ENCODE measurements around the gene CCDC14.
"Not testable (repeated sequence)": the region's sequence is repeated elsewhere in the genome, so short reads cannot be mapped to it uniquely, and the experiment has no call there.

Gene CCDC14, protein sequence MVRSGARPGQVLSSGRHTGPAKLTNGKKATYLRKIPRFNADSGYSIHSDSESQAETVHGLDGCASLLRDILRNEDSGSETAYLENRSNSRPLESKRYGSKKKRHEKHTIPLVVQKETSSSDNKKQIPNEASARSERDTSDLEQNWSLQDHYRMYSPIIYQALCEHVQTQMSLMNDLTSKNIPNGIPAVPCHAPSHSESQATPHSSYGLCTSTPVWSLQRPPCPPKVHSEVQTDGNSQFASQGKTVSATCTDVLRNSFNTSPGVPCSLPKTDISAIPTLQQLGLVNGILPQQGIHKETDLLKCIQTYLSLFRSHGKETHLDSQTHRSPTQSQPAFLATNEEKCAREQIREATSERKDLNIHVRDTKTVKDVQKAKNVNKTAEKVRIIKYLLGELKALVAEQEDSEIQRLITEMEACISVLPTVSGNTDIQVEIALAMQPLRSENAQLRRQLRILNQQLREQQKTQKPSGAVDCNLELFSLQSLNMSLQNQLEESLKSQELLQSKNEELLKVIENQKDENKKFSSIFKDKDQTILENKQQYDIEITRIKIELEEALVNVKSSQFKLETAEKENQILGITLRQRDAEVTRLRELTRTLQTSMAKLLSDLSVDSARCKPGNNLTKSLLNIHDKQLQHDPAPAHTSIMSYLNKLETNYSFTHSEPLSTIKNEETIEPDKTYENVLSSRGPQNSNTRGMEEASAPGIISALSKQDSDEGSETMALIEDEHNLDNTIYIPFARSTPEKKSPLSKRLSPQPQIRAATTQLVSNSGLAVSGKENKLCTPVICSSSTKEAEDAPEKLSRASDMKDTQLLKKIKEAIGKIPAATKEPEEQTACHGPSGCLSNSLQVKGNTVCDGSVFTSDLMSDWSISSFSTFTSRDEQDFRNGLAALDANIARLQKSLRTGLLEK

DNA sequence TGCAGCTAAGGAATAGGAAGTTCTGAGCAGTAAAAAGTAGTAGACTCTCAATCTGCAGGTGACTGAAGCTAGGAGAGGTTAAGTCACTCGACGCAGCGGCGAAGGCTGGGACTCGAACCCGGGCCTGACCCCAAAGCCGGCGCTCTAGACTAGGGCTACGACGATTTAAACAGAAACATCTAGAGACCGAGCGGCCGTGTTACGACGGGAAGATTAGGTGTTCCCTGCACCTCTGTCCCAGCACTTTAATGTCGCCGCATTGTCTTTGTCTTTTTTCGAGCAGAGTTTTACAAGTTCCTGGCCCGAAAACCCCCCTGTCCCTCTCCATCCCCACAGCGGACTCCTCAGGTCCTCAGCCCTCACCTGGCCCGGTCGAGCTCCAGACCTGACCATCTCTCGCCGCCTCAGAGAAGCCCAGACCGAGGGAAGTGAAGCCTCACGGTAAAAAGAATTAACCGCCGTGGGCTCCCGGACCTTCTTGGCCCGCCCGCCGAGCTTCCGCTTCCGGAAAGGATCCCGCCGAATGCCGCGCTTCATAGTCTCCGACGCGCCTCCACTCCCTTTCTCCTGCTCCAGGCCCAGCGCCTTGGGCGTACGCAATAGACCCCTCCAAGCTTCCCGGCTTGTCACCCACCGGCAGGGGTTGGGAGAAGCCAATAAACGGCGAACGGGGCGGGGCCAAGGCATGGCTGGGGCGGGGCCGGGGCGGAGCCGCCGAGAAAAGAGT lies at the start of gene CCDC14:
CCDC14 (minus strand) TSS at position 449 of the 727 bp plus-strand sequence; CDS start at position 393, 56 bp downstream.
- DNase-seq (ENCODE audit: low read depth) = peak; percentile 97

DNA sequence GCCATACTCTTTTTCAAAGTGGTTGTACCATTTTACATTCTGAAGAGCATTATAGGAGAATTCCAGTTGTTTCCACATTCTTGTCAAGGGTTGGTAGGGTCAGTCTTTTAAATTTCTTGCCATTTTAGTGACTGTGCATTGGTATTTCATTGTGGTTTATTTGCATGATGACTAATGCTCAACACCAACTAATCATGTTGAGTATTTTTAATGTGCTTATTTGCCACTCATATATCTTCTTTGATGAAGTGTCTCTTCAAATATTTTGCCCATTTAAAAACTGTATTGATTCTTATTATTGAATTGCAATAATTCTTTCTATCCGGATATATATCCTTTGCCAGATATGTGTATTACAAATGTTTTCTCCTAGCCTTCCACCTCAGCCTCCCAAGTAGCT lies 47.3 kb upstream of the CCDC14 start:
- DNase-seq (ENCODE audit: low read depth) = not testable (repeated sequence)

DNA sequence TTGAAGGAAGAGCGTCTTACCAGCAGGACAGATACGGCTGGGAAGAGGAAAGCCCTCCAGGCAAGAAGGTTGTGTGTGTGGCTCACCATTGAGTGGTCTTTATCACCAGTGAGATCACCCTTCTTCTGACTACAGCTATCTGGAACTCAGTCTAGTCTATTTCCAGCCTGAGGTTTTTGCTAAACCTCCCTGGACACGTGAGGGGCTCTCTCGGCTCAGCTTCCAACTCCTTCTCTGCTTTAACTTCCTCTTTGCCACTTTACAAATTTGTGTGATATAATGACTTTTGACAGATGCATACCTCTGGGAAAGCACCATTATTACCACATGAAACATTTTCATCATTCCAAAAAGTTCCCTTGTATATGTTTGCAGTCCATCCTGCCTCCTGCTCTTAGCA lies 46.2 kb upstream of the CCDC14 start:
- DNase-seq (ENCODE audit: low read depth) = peak; percentile 16

DNA sequence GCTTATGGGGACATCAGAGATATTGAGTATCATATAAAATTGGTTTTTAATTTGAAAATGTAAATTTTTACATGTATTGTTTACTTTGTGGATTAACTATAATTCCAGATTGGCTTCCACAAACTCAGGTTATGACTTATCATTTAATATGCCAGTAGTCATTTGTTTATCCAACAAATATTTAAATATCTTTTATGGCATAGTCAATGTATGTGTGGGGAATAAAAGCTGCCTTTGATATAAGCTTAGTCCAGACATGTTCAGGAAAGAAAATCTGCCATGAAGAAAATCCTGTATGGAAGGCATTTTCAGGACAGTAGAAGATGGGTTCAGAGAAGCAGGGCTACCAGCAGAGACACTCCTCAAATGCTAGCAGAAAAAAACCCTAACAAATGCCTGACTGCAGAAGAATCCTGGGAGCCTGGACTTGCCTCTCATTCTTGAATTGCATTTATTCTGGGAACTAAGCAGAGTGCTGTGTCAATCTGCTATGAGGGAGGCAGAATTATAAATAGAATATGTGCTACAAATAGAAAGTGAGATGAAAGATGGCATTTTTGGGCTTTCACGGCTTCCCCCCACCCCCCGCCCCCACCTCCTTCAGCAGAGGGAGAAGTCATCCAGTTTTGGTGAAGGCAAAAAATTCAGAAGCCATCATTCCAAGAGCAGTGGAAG lies 41.5 kb upstream of the CCDC14 start:
- not testable (repeated sequence) for DNase-seq (ENCODE audit: low read depth)

DNA sequence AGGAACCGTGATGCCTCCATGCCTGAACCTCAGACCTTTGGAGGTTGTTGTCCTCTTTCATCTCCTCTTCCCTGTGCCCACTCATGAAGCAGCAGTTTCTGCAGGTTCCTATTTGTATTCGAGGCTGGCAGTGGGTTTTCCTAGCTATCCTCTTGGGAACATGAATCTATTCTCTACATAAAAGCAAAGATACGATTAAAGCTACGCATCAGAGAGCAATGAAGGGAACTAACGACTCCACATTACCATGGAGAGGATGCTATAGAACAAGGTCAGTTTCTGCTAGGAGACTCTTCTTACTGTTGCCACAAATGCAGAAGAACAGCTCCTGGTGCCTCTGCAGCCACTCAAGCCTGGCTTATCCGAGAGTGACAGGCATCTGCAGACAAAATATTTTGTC lies 40.3 kb upstream of the CCDC14 start:
- not testable (repeated sequence) for DNase-seq (ENCODE audit: low read depth)

DNA sequence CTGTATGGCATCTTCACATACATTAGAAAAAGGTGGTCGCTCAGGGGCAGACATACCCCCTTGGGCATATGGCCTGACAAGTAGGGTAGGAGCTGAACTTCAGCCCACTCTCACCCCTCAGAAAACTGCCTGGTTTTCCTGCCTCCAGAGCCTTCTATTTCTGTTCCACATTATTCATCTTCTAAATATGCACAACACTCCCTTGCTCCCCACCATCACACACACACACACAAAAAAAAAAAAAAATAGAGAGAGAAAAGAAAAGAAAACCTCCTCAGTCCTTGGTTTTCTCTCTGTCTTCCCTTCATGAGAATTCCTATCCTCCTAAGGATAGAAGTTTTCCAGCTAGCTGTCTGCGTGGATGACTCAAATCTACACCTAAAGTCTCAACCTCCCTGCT lies 36.5 kb upstream of the CCDC14 start:
- no peak for DNase-seq (ENCODE audit: low read depth)

DNA sequence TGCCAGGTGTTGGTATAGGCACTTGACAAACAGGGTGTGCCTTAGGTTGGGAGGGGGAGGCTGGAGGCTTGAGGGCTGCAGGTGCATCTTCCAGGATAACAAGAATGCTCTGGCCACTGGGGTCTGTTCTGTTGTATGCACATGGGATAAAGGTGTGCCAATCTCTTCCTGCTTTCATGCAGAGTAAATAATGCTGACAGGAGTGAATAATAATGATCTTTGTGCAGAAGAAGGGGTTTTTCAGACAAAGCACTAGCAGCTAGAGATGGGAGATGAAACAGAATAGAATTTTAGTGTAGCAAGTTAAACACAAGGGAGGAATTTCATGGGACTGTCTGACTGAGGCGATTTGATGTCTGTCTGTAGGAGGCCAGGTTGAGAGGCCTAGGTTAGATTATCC lies 32.8 kb upstream of the CCDC14 start:
- no peak for DNase-seq (ENCODE audit: low read depth)

DNA sequence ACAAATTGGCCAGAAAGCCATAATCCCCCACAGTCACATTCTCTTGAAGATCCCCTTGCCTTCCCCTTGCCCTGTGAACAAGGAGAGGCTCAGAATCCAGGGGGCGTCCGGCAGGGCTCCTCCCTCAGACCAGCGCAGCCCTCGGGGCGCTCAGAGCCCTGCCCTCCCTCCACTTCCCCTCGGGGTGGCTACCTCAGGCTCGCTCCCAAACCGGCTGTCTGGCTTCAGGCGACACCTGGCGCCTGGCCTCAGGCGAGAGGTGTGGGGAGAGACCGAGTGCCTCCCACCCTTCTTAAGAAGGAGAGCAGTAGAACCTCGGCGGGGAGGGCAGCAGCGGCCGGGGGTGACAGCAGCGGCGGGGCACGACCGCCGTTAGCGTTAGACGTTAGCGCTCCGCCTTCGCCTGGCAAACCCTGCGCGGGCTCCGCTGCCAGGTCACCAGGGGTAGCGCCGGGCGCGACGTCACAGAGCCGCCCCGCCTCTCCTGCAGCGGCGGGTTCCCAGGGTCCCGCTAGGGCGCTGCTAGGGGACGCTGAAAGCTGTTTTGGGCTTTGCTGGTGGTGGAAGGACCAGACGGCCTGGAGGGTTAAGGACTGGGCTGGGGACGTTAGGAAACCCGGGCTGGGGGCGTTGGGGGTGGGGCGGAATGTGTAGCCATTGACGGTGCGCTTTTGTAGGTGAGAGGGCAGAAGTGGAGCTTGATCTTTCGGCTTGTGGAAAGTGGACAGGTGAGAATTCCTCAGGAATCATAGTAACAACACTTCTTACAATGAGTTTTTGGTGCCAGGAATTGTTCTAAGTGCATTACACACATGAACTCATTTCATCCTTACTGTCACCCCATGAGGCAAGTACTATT lies 30.9 kb upstream of the CCDC14 start, which contains the start of gene ROPN1:
ROPN1 (minus strand) TSS at position 395 of the 859 bp plus-strand sequence. CDS start 11,643 bp downstream, outside the sequence.
- DNase-seq (ENCODE audit: low read depth) = not testable (repeated sequence)

DNA sequence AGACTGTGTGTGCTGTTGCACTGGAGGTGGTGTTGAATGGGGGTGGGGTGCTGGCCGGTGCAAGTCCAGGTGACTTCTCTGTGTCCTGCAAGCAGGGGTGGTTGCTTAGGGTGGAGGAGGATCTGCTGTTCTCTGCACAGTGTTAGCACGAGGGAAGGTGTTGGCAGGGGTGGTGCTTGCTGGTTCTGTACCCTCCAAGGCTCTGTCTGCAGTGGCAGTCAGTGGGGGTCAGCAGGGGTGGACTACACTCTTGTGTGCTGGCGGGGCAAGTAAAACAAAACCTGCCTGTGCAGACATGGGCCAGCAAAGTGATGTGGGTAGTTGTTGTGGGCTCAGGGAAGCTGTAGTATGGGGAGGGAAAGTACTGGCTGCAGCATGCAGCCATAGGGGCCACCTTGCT lies 25.4 kb upstream of the CCDC14 start:
- no peak for DNase-seq (ENCODE audit: low read depth)

DNA sequence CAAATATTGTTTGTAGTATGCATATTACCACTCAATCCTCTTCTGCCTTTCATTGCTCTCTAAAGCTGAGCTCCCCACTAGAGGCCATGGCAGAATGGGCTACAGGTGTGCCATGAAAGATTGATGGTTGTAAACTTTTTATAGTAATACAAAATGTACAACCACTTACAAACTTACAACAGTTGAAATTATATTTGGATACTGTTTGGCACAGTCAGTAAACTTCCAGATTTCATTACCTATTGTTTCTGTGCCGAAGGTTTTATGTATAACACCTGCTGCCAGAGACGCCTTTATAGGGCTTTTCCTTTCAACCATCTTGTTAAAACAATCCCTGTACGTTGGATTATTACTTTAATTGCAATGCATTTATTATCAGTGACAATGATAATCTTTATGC lies 23.9 kb upstream of the CCDC14 start:
- DNase-seq (ENCODE audit: low read depth) = no peak

DNA sequence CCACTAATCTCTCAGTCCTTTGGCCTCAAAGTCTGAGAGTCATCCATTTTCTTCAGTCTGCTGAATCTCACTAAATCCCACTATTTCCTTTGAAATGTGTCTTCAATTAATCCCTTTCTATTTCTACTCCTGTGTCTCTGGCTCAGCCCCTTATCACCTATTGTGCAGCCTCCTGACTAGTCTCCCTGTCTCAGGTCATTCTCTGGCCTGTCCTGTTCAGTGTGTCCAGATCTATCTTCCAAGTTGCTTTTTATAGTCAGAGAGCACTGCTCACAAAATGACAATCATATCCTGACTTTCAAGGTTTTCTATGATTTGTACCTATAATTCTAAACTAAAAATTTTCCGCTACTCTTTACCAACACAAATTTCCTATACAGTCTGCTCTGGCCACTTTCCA lies 23.3 kb upstream of the CCDC14 start:
- DNase-seq (ENCODE audit: low read depth) = no peak

DNA sequence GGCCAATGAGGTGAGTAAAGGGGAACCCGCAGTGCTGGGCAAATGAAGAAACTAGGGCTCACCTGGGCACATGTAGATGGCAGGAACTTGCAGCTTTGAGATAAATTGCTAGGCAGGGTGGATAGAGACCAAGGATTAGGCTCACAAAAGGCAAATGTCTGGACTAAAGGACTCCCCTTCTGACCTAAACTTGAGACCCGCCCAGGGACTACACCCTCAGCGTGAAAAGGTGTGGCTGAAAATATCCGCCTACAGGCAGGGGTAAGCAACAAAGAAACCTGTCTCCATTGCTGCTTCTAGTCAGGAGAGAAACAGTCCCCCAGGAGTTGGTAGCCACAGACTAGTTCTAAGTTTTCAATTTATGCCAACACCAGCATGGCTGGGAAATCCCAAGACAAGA lies 20.3 kb upstream of the CCDC14 start:
- not testable (repeated sequence) for DNase-seq (ENCODE audit: low read depth)

DNA sequence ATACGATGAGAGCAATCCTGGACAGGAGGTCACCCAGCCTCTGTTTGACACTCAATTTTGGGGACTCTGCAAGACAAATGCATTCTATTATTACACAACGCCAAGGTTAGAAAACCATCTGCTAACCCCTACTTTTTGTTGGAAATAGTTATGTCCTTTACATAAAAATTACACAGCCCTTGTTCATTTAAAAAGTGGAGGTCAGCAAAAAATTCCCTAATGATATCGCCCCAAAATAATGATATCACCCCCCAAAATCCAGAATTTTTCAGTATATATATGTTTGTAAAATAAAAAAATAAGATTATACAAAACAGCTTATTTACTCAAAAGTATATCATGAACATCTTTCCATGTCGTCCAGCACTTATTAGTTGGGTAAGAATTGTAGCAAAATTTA lies 19.5 kb upstream of the CCDC14 start:
- DNase-seq (ENCODE audit: low read depth) = no peak

DNA sequence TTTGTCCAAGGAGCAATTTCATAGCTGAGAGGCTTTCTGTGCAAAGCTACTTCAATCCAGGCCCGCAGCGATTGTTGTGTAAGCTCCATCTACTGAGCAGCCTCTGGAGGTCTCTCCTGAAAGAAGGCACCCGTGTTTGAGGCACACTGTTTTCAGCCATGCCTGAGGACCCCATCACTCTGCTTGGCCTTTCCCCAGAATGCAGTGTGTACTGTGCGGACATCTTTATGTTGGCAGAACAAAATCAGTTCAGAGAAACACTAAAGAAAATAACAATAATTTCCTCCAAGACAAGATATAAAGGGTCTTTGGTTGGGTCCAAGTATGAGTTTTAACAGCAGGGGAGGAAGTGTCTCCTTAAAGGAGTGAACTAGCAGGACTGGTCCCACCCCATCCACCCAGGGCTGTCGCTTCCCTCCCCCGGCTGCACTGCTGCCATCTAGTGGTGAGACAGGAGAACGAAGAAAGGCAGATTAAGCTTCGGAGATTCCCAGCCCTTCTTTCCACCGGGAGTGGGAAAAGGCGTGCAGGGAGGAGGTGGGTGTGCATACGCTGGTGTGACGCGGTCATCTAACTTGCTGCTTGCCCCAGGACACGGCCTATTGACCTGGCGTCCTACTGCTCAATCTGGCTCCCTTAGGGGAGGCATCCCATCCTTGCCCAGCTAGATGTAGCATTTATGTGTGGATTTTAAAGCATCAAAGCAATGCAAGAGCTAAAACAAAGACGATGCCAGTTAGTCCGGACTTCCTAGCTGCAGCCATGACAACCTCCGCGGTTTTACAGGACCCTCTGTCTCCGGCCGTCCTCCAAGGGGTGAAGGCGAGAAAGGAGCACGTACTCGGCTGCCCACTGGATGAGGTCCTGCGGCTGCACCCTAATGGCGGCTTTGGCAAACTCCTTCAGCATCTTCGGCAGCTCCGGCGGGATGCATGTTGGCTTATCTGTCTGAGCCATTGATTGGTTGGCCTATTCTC lies 18.8 kb upstream of the CCDC14 start:
- DNase-seq (ENCODE audit: low read depth) = peak; percentile 7

DNA sequence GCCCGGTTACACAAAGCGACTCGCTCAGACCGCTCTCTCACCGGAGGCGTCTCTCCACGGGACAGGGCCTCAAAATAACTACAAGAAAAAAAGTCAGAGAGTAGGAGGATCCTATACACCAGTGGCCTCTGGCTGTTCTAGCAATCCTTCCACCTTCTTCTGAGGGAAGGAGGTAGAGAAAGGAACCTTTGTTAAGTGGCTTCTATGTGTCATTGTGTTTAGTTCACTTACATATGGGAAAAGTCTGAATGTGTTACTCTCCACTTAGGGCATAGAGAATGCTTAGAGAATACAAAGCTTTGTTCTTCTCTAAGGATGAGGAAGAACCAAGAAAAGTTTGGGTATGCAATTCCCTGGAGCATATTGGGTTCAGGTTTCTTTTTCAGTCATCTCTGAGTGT lies 15.9 kb upstream of the CCDC14 start:
- not testable (repeated sequence) for DNase-seq (ENCODE audit: low read depth)

DNA sequence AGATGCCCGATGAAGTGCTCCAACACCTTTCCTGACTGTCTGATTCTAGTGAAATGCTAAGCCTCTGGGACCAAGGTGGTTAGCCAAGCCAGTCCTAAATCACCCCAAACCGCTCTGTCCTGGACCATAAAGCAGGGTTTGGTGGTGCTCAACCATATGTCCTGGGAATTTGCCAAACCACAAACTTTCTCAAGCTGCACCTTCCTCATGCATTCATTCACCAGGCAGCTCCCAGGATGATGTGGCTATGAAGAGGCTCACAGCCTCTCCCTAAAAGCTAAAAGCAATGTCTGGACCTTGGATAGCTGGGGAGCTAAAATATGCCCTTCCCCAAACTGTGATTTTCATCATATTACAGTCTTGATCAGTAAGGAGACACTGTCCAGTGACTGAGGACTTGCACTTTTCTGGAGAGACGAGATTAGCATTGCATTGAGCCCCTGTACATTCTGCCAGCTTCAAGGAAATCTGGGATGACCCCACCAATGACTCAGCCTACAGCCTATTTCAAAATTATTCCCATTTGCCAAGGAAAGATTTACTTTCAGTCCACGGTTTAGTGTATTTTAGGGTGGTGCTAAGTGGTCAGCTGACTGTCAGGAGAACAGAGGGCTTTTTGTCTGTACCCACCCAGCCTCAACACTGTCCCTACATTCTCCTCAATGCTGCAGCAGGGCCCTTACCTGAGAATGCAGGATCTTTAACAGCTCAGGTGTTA lies 15.3 kb upstream of the CCDC14 start:
- not testable (repeated sequence) for DNase-seq (ENCODE audit: low read depth)

DNA sequence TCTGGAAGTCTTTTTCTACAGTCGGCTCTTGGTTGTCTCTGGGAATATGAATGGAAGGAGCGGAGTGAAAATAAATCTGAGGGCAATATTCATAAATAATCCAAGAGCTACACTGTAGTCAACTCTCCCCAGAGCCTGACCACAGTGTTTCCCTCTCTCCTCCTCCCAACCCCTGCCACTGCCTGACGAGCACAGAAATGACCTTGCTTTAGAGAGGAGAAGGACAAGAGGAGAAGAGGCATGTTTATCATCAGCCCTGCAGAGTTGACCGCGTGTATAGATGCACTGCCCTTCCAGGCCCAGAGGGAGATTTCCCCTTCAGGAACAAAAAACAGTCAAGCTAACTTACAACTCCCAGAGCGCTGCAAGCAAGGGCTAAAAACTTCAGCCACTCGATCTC lies 14.0 kb upstream of the CCDC14 start:
- DNase-seq (ENCODE audit: low read depth) = not testable (repeated sequence)

DNA sequence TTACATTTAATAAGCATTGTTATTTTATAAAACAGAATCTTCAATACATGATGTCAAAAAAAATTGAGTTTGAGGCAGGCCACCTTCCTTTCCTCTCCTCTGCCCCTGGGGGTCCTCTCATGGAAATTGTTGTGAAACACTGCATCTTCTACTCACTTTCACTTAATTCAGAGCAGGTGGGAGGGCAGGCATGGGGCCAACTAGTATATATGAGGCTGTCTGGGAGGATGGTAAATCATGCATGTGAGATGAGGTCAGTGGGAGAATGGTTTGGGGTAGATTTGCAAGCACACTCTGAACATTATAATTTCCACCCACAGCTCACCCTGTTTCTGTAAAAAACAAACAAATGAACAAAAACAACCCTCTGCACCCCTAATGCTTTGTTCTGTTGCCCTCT lies 10.4 kb upstream of the CCDC14 start:
- no peak for DNase-seq (ENCODE audit: low read depth)

DNA sequence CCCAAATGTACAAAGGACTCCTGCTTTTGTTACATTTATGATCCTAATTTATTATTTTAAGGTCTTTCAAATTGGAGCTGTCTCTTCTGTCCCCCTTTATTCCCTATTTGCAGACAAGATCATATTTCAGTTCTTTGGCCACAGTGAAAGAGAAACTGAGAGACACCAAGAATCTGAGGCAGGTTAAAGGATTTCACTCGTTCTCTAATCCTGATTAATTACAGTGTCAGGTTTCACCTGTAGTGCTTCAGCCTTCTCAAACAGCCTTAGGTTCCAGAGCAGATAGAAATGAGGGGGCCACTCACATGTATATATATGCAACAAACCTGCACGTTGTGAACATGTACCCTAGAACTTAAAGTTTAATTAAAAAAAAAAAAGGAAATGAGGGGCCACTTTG lies 6.2 kb upstream of the CCDC14 start:
- not testable (repeated sequence) for DNase-seq (ENCODE audit: low read depth)

All from iris pigment epithelial cell (primary cell).